WTC11 (cell line): ENCODE measurements around the gene ULK4.

Experiments used
- ATF2 ChIP-seq: sonication (generic); formaldehyde crosslinking; IDR thresholded peaks from 2 replicates; pipeline ENCODE4 v1.8.1; 2022; ENCODE audit warnings: low read depth, missing genetic modification reagents, borderline replicate concordance
- CTCF ChIP-seq: fragments of 200-600 bp; IDR thresholded peaks from 2 replicates; pipeline ENCODE4 v1.8.0; 2022; ENCODE audit warnings: antibody characterized with exemption
- E2F4 ChIP-seq: sonication (generic); formaldehyde crosslinking; IDR thresholded peaks from 2 replicates; pipeline ENCODE4 v1.8.1; 2022; ENCODE audit warnings: low read depth, mild to moderate bottlenecking, moderate library complexity, missing genetic modification reagents, borderline replicate concordance
- FOXJ3 ChIP-seq: sonication (generic); formaldehyde crosslinking; IDR thresholded peaks from 2 replicates; pipeline ENCODE4 v1.9.0; 2021; ENCODE audit warnings: missing genetic modification reagents, mild to moderate bottlenecking, borderline replicate concordance
- MAX ChIP-seq: sonication (generic); formaldehyde crosslinking; IDR thresholded peaks from 2 replicates; pipeline ENCODE4 v1.8.0; 2022; ENCODE audit warnings: mild to moderate bottlenecking, missing genetic modification reagents
- MLX ChIP-seq: sonication (generic); formaldehyde crosslinking; IDR thresholded peaks from 2 replicates; pipeline ENCODE4 v1.8.1; 2023; ENCODE audit warnings: mild to moderate bottlenecking, missing genetic modification reagents, moderate library complexity
- MXD4 ChIP-seq: fragments of 250-450 bp; sonication (Bioruptor Pico); IDR thresholded peaks from 2 replicates; pipeline ENCODE4 v1.8.0; 2021; ENCODE audit warnings: mild to moderate bottlenecking, moderate library complexity, borderline replicate concordance
- NR2C2 ChIP-seq: sonication (generic); formaldehyde crosslinking; IDR thresholded peaks from 2 replicates; pipeline ENCODE4 v1.8.0; 2022; ENCODE audit warnings: mild to moderate bottlenecking, missing genetic modification reagents
- TEAD4 ChIP-seq: sonication (generic); formaldehyde crosslinking; IDR thresholded peaks from 2 replicates; pipeline ENCODE4 v1.8.0; 2022; ENCODE audit warnings: mild to moderate bottlenecking, missing genetic modification reagents
- ZBTB21 ChIP-seq: sonication (generic); formaldehyde crosslinking; IDR thresholded peaks from 2 replicates; pipeline ENCODE4 v1.8.1; 2023; ENCODE audit warnings: mild to moderate bottlenecking, missing genetic modification reagents, borderline replicate concordance
- ZBTB43 ChIP-seq: sonication (generic); formaldehyde crosslinking; IDR thresholded peaks from 2 replicates; pipeline ENCODE4 v1.8.1; 2023; ENCODE audit warnings: mild to moderate bottlenecking, missing genetic modification reagents

GRCh38 chr3:41956574-41956973, 5.3 kb downstream of the ULK4 start:
- no peak for TF ChIP-seq ZBTB21 (CRISPR knock-in tag)
- no peak for TF ChIP-seq CTCF
- TF ChIP-seq MAX: no peak
- no peak for TF ChIP-seq MXD4 (CRISPR knock-in tag)
- no peak for TF ChIP-seq FOXJ3 (CRISPR knock-in tag)
- TF ChIP-seq E2F4 (CRISPR knock-in tag): no peak
- TF ChIP-seq NR2C2: no peak
- no peak for TF ChIP-seq TEAD4 (CRISPR knock-in tag)
- TF ChIP-seq ZBTB43 (CRISPR knock-in tag): no peak
- TF ChIP-seq ATF2 (CRISPR knock-in tag): no peak
- TF ChIP-seq MLX (CRISPR knock-in tag): no peak
